GM20000 (cell line): ENCODE data around the gene ZNF202.

Source experiments
- DNase-seq: peaks from one replicate; pipeline ENCODE4 v3.0.0; 2012; ENCODE audit warnings: low spot score
- TF ChIP-seq, protein P1 (sequence below): IDR thresholded peaks from 2 replicates; pipeline ENCODE4 v1.5.1; 2012; ENCODE audit warnings: mild to moderate bottlenecking, control low read depth; ENCODE audit errors: extremely low read depth, missing control alignments

The ZNF202 gene

DNA sequence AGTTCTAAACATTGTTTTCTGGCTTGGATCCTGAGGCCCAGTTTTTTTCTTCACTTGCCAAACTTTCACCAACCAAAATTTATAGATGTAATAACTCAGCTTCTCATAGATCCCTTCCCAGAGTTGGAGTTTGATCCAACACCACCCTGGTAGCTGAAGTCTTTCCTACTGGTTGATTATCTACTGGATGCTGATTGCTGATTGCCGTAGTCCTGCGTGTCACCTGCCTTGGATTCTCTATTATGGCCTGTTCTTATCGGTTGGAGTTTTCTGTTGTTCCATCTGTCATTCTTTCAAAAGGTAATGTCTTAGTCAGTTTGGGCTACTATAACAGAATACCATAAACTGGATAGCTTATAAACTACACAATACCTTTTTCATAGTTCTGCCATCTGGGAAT is 30.2 kb upstream of the ZNF202 start:
- no peak for DNase-seq
- TF ChIP-seq, protein P1, sequence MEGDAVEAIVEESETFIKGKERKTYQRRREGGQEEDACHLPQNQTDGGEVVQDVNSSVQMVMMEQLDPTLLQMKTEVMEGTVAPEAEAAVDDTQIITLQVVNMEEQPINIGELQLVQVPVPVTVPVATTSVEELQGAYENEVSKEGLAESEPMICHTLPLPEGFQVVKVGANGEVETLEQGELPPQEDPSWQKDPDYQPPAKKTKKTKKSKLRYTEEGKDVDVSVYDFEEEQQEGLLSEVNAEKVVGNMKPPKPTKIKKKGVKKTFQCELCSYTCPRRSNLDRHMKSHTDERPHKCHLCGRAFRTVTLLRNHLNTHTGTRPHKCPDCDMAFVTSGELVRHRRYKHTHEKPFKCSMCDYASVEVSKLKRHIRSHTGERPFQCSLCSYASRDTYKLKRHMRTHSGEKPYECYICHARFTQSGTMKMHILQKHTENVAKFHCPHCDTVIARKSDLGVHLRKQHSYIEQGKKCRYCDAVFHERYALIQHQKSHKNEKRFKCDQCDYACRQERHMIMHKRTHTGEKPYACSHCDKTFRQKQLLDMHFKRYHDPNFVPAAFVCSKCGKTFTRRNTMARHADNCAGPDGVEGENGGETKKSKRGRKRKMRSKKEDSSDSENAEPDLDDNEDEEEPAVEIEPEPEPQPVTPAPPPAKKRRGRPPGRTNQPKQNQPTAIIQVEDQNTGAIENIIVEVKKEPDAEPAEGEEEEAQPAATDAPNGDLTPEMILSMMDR = no peak

DNA sequence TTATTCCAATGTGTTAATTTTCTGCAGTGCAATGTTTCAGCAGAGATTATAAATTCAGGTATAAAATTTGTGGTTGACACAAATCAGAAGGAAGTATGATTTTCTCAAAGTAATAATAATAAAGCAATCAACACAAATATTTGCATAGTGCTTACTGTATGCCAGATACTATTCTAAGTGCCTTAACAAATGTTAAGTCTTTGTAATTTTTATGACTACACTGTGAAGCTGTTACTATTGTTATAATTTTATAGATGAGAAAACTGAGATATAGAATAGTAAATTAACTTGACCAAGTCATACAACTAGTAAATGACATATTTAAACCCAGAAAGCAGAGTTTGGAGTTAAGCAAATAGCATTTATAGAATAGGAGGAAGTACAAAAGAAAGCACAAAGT is 29.3 kb upstream of the ZNF202 start:
- no peak for DNase-seq
- TF ChIP-seq, protein P1 = no peak

DNA sequence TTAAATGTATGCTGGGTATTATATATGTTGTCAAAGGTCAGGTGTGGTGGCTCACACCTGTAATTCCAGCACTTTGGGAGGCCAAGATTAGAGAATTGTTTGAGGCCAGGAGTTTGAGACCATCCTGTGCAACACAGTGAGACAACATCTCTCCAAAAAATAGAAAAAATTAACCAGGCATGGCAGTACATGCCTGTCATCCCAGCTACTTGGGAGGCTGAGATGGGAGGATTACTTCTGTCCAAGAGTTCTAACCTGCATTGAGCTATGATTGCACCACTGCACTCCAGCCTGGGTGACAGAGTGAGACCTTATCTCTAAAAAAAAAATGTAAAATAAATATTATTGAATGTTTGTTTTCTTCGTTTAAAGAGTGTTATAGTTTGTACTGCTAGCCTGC is 24.1 kb upstream of the ZNF202 start:
- no peak for DNase-seq
- TF ChIP-seq, protein P1 = no peak

- no peak for DNase-seq
- TF ChIP-seq, protein P1 = no peak
These were observed 21.0 kb upstream of the ZNF202 start for GRCh38 chr11:123762422-123762821.

- DNase-seq = peak; percentile 46
- TF ChIP-seq, protein P1 = no peak
These were observed 19.4 kb upstream of the ZNF202 start for GRCh38 chr11:123760894-123761293.

GRCh38 chr11:123757976-123758375 is 16.5 kb upstream of the ZNF202 start:
- TF ChIP-seq, protein P1 = no peak
- no peak for DNase-seq

DNA sequence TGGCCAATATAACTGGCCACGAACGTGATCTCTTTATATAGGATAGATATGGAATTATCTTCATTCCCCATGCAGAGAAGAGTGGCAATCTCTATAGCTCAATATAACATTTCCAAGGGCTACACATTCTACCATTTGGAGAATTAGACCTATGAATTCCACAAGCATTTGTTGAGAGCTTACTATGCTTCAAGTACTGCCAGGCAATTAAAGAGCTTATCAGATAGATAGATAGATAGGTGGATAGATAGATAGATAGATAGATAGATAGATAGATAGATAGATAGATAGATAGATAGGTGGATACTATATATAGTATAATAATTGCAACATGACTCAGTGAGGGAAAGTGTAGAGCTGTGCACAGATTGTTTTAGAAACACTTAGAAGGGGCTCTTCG is 14.4 kb upstream of the ZNF202 start:
- DNase-seq = no peak
- TF ChIP-seq, protein P1 = no peak
